OCI-LY7 (cell line): ENCODE data around the gene DISC1.

ENCODE experiments used
- CTCF ChIP-seq: fragments of 200-600 bp; sonication (generic); conservative IDR thresholded peaks from 2 replicates; pipeline ENCODE4 v1.5.1; 2014; ENCODE audit warnings: mild to moderate bottlenecking, antibody characterized with exemption, low read length, moderate library complexity, mixed read lengths
- EZH2phosphoT487 ChIP-seq: fragments of 200-600 bp; sonication (generic); IDR thresholded peaks from 2 replicates; pipeline ENCODE4 v1.6.1; 2018; ENCODE audit warnings: low read depth, borderline replicate concordance, mild to moderate bottlenecking, mixed run types, antibody characterized with exemption, low read length, moderate library complexity, mixed read lengths

DNA sequence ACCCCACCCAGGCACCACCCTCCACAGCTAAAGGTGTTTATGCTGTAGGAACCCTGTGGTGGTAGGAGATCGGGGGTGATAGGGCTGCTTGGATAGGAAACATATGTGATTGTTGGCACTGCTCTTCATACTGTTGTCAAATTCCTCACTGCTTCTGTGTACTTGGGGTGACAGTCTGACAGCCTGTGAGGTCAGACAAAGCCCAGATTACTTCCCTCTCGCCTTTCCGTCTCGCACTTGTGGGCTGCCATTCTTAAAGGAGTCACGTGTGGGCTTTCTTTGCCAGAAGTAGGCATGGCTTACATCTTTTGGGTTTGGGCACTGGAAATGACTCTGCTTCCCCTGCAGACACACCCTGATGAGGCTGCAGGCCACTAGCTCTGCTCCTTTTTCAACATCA lies 363.8 kb downstream of the DISC1 start:
- TF ChIP-seq CTCF: no peak
- TF ChIP-seq EZH2phosphoT487: no peak
